ENCODE data around the gene ADD2. TPM values are rescaled to one million over a fixed set of nuclear protein-coding genes. Genes with fewer than 3 reads are reported as not detected.

ADD2 gene
- total RNA-seq, 1 experiment from 2014 or later: 3.5 TPM

- peak within 1 kb of the TSS; percentile 6; the same call in 1 of the 2 replicates for H2AFZ ChIP-seq
- POLR2A ChIA-PET (ENCODE audit: unreplicated experiment): no interaction called here
- CTCF ChIA-PET: no interaction called here
Observed at GRCh38 chr2:70790136-70790828, 22.3 kb upstream of the ADD2 start, which contains the start of gene FIGLA. Gene FIGLA, minus strand, starts transcription at chr2:70790643. Its CDS starts 5 bp downstream, at chr2:70790638.

GRCh38 chr2:70789304-70790135 is 21.5 kb upstream of the ADD2 start:
- intact Hi-C loops (cut with micrococcal nuclease; ENCODE audit: unreplicated experiment): loop anchor here (1.0 to 5.0 kb wide), 3 partner anchors 73 to 358 kb away; no protein-coding TSS in a partner anchor
- ChIA-PET CTCF (interaction anchor here (1.1 kb wide), 1 partner anchor 365 kb away, joined by 3 read pairs; no protein-coding TSS in a partner anchor), POLR2A (ENCODE audit: unreplicated experiment) (interaction anchor here (0.6 kb wide), 1 partner anchor 554 kb away, joined by 18 read pairs; no protein-coding TSS in a partner anchor)
- peak in 1 of 2 experiments; percentile 44 for DNase-seq
- Histone ChIP-seq H3K79me2 (ENCODE audit: low read depth) (no peaks in the 10 kb centered on the region), H3K27ac (no peak overlapping the region), H2AFZ (peak overlapping the region; percentile 6; the same call in 1 of the 2 replicates), H3K9me2 (ENCODE audit: insufficient read depth) (no peaks in the 10 kb centered on the region), H3K9me3 (ENCODE audit: insufficient read depth, low read depth) (no peaks in the 10 kb centered on the region), H3K36me3 (ENCODE audit: low read depth) (no peaks in the 10 kb centered on the region), H4K20me1 (ENCODE audit: insufficient read depth) (no peaks in the 10 kb centered on the region), H3K4me3 (no peak overlapping the region), H3K27me3 (ENCODE audit: insufficient read depth, low read depth) (peaks cover 32% of the 10 kb centered on the region), H3F3A (ENCODE audit: insufficient read depth, low read depth) (no peaks in the 10 kb centered on the region), H3K4me2 (no peak overlapping the region), H3K4me1 (replicated peaks; ENCODE audit: insufficient read depth) (no peaks in the 10 kb centered on the region)
- no TSS peak for BruUV-seq (replicated peaks)
- TF ChIP-seq EZH2 (IDR thresholded peaks at IDR 0.05; ENCODE audit: low read depth) (no peak), CTCF (conservative IDR thresholded peaks at IDR 0.05) (peak; percentile 58)

More at GRCh38 chr2:70790136-70790828, 22.3 kb upstream of the ADD2 start, which contains the start of gene FIGLA:
- Histone ChIP-seq H3F3A (ENCODE audit: insufficient read depth, low read depth) (no peaks in the 10 kb centered on the region), H4K20me1 (ENCODE audit: insufficient read depth) (no peaks in the 10 kb centered on the region), H3K79me2 (ENCODE audit: low read depth) (no peaks in the 10 kb centered on the region), H3K4me1 (replicated peaks; ENCODE audit: insufficient read depth) (no peaks in the 10 kb centered on the region), H3K9me2 (ENCODE audit: insufficient read depth) (no peaks in the 10 kb centered on the region), H3K4me3 (no peak within 1 kb of the TSS), H3K27ac (no peak within 1 kb of the TSS), H3K9me3 (ENCODE audit: insufficient read depth, low read depth) (no peaks in the 10 kb centered on the region), H3K36me3 (ENCODE audit: low read depth) (no peaks in the 10 kb centered on the region), H3K4me2 (no peak within 1 kb of the TSS), H3K27me3 (ENCODE audit: insufficient read depth, low read depth) (peaks cover 39% of the 10 kb centered on the region)
- no peak for TF ChIP-seq EZH2 (IDR thresholded peaks at IDR 0.05; ENCODE audit: low read depth)
- TF ChIP-seq CTCF (conservative IDR thresholded peaks at IDR 0.05): no peak
- no peak for DNase-seq
- no TSS peak for BruUV-seq (replicated peaks)
- intact Hi-C loops (cut with micrococcal nuclease; ENCODE audit: unreplicated experiment): no loop called here

- no peak overlapping the region for H2AFZ ChIP-seq
- H3K9me3 ChIP-seq (ENCODE audit: insufficient read depth, low read depth): no peaks in the 10 kb centered on the region
- no peaks in the 10 kb centered on the region for H3F3A ChIP-seq (ENCODE audit: insufficient read depth, low read depth)
- no TSS peak for BruUV-seq (replicated peaks)
- no peaks in the 10 kb centered on the region for H3K4me1 ChIP-seq (replicated peaks; ENCODE audit: insufficient read depth)
- no peaks in the 10 kb centered on the region for H3K36me3 ChIP-seq (ENCODE audit: low read depth)
- H3K79me2 ChIP-seq (ENCODE audit: low read depth): no peaks in the 10 kb centered on the region
- intact Hi-C loops (cut with micrococcal nuclease; ENCODE audit: unreplicated experiment): loop anchor here (1.0 to 5.0 kb wide), 4 partner anchors 77 to 481 kb away; no protein-coding TSS in a partner anchor
- no peak overlapping the region for H3K27ac ChIP-seq
- peaks cover 26% of the 10 kb centered on the region for H3K27me3 ChIP-seq (ENCODE audit: insufficient read depth, low read depth)
- no peaks in the 10 kb centered on the region for H3K9me2 ChIP-seq (ENCODE audit: insufficient read depth)
- ChIA-PET CTCF (interaction anchor here (0.5 to 0.6 kb wide), 3 partner anchors 11 to 875 kb away, joined by 4 to 6 read pairs (median 6); no protein-coding TSS in a partner anchor), POLR2A (ENCODE audit: unreplicated experiment) (no interaction called here)
- H3K4me3 ChIP-seq: no peak overlapping the region
- peak in 1 of 2 experiments; percentile 23 for DNase-seq
- TF ChIP-seq CTCF (conservative IDR thresholded peaks at IDR 0.05) (peak; percentile 50; the same call in 1 of the 2 replicates), EZH2 (IDR thresholded peaks at IDR 0.05; ENCODE audit: low read depth) (no peak)
- no peak overlapping the region for H3K4me2 ChIP-seq
- no peaks in the 10 kb centered on the region; the same call in 1 of the 2 replicates for H4K20me1 ChIP-seq (ENCODE audit: insufficient read depth)
Observed at GRCh38 chr2:70785137-70785911, 17.3 kb upstream of the ADD2 start.

Measured in PC-9 (cell line).